Activated CD8-positive, alpha-beta T cell treated with anti-CD3 and anti-CD28 coated beads, Interleukin-2, amount 10 ng/mL, durations not matched to agents 7 days and 5 days (primary cell): ENCODE data around the gene TENT4A. TPM values are rescaled to one million over a fixed set of nuclear protein-coding genes. Genes with fewer than 3 reads are reported as not detected.

Experiments
- ATAC-seq: fragments of 150-1000 bp; cut with Tn5 transposase; one replicate; pipeline ENCODE4 v1.10.0; 2021; ENCODE audit warnings: moderate library complexity
- CTCF ChIA-PET: fragments of 350-600 bp; sonication (Branson Sonifier 250); formaldehyde crosslinking; loops from one replicate; lab custom pipeline; 2021; ENCODE audit warnings: antibody characterized with exemption; lab: Charles Lee
- POLR2A ChIA-PET: fragments of 350-600 bp; sonication (Branson Sonifier 250); formaldehyde crosslinking; loops from one replicate; lab custom pipeline; 2021; ENCODE audit warnings: antibody characterized with exemption; lab: Charles Lee
- DNase-seq: peaks from one replicate; pipeline ENCODE4 v3.0.0-alpha.2; 2020
- H3K27ac Mint-ChIP-seq: one replicate; pipeline ENCODE4 v1.8.0; 2021; ENCODE audit warnings: mild to moderate bottlenecking, mixed read lengths
- H3K27me3 Mint-ChIP-seq: one replicate; pipeline ENCODE4 v1.8.0; 2021; ENCODE audit warnings: low read depth, mixed read lengths
- H3K36me3 Mint-ChIP-seq: one replicate; pipeline ENCODE4 v1.8.0; 2021; ENCODE audit warnings: low read depth, mixed read lengths
- H3K4me1 Mint-ChIP-seq: one replicate; pipeline ENCODE4 v1.8.0; 2021; ENCODE audit warnings: low read depth, mixed read lengths
- H3K4me3 Mint-ChIP-seq: one replicate; pipeline ENCODE4 v1.8.0; 2021; ENCODE audit warnings: mild to moderate bottlenecking, mixed read lengths
- H3K9me3 Mint-ChIP-seq: one replicate; pipeline ENCODE4 v1.8.0; 2022; ENCODE audit warnings: mixed read lengths; ENCODE audit not compliant: insufficient read depth
- total RNA-seq, 2 experiments: library from RNA; stranded (reverse); gene quantifications; one replicate each; pipeline ENCODE4 v1.2.3, GENCODE V29; 2021

Gene TENT4A
- total RNA-seq, 2 experiments from 2014 or later: 43.1 to 45.5 TPM

GRCh38 chr5:6728011-6728794, 15.0 kb downstream of the TENT4A start:
- H3K4me1 Mint-ChIP-seq: peaks cover 82% of the 10 kb centered on the region
- no peak overlapping the region for H3K4me3 Mint-ChIP-seq
- ChIA-PET CTCF (interaction anchor here (1.2 to 2.0 kb wide), 3 partner anchors 10 to 17 kb away, joined by 3 to 8 read pairs (median 3); no protein-coding TSS in a partner anchor), POLR2A (interaction anchor here (0.9 kb wide), 1 partner anchor 15 kb away, joined by 3 read pairs; the partner anchor contains the start of gene TENT4A)
- no peak for DNase-seq
- no peaks in the 10 kb centered on the region for H3K9me3 Mint-ChIP-seq
- ATAC-seq: no peak
- H3K36me3 Mint-ChIP-seq: peaks cover 53% of the 10 kb centered on the region
- no peaks in the 10 kb centered on the region for H3K27me3 Mint-ChIP-seq
- peak overlapping the region; percentile 80 for H3K27ac Mint-ChIP-seq

- peaks cover 82% of the 10 kb centered on the region for H3K4me1 Mint-ChIP-seq
- H3K9me3 Mint-ChIP-seq: no peaks in the 10 kb centered on the region
- no peaks in the 10 kb centered on the region for H3K27me3 Mint-ChIP-seq
- peaks cover 53% of the 10 kb centered on the region for H3K36me3 Mint-ChIP-seq
- ChIA-PET CTCF (interaction anchor here (1.2 to 2.0 kb wide), 3 partner anchors 10 to 16 kb away, joined by 3 to 8 read pairs (median 3); no protein-coding TSS in a partner anchor), POLR2A (interaction anchor here (0.8 to 0.9 kb wide), 2 partner anchors 16 to 96 kb away, joined by 3 read pairs; partner anchors contain the start of genes NSUN2, SRD5A1 and TENT4A)
- H3K4me3 Mint-ChIP-seq: peak overlapping the region; percentile 34
- H3K27ac Mint-ChIP-seq: peak overlapping the region; percentile 82
- ATAC-seq: no peak
- no peak for DNase-seq
These were observed 15.6 kb downstream of the TENT4A start for GRCh38 chr5:6728795-6729183.

- no peaks in the 10 kb centered on the region for H3K27me3 Mint-ChIP-seq
- H3K9me3 Mint-ChIP-seq: no peaks in the 10 kb centered on the region
- DNase-seq: peak; percentile 62
- ChIA-PET CTCF (interaction anchor here (1.4 to 2.0 kb wide), 2 partner anchors 9 to 15 kb away, joined by 3 to 8 read pairs; no protein-coding TSS in a partner anchor), POLR2A (interaction anchor here (0.7 to 0.8 kb wide), 3 partner anchors 17 to 97 kb away, joined by 3 read pairs; partner anchors contain the start of genes NSUN2 and SRD5A1)
- ATAC-seq: peak; percentile 77
- peaks cover 82% of the 10 kb centered on the region for H3K4me1 Mint-ChIP-seq
- H3K36me3 Mint-ChIP-seq: peaks cover 44% of the 10 kb centered on the region
- H3K4me3 Mint-ChIP-seq: peak overlapping the region; percentile 34
- peak overlapping the region; percentile 82 for H3K27ac Mint-ChIP-seq
These were observed 16.4 kb downstream of the TENT4A start for GRCh38 chr5:6729386-6730310.

- DNase-seq (no peak), ATAC-seq (no peak)
- ChIA-PET POLR2A (interaction anchor here (0.8 kb wide), 1 partner anchor 97 kb away, joined by 3 read pairs; no protein-coding TSS in a partner anchor), CTCF (interaction anchor here (2.0 kb wide), 1 partner anchor 15 kb away, joined by 8 read pairs; no protein-coding TSS in a partner anchor)
- no peaks in the 10 kb centered on the region for H3K9me3 Mint-ChIP-seq
- H3K27me3 Mint-ChIP-seq: no peaks in the 10 kb centered on the region
- H3K4me3 Mint-ChIP-seq: no peak overlapping the region
- peaks cover 42% of the 10 kb centered on the region for H3K36me3 Mint-ChIP-seq
- H3K4me1 Mint-ChIP-seq: peaks cover 87% of the 10 kb centered on the region
- peak overlapping the region; percentile 15 for H3K27ac Mint-ChIP-seq
These were observed 17.2 kb downstream of the TENT4A start for GRCh38 chr5:6730407-6730806.

GRCh38 chr5:6730807-6731206, 17.6 kb downstream of the TENT4A start:
- POLR2A ChIA-PET: no interaction called here
- DNase-seq: no peak
- Mint-ChIP-seq H3K27ac (no peak overlapping the region), H3K4me1 (peaks cover 87% of the 10 kb centered on the region), H3K9me3 (no peaks in the 10 kb centered on the region), H3K27me3 (no peaks in the 10 kb centered on the region), H3K36me3 (peaks cover 41% of the 10 kb centered on the region), H3K4me3 (no peak overlapping the region)
- CTCF ChIA-PET: interaction anchor here (1.6 kb wide), 1 partner anchor 14 kb away, joined by 9 read pairs; no protein-coding TSS in a partner anchor
- no peak for ATAC-seq

GRCh38 chr5:6731465-6732237, 18.4 kb downstream of the TENT4A start:
- POLR2A ChIA-PET: no interaction called here
- Mint-ChIP-seq H3K36me3 (peaks cover 39% of the 10 kb centered on the region), H3K9me3 (no peaks in the 10 kb centered on the region), H3K4me1 (peaks cover 88% of the 10 kb centered on the region), H3K27me3 (no peaks in the 10 kb centered on the region), H3K27ac (no peak overlapping the region), H3K4me3 (no peak overlapping the region)
- CTCF ChIA-PET: interaction anchor here (1.6 kb wide), 1 partner anchor 13 kb away, joined by 9 read pairs; no protein-coding TSS in a partner anchor
- ATAC-seq: no peak
- no peak for DNase-seq

- H3K27ac Mint-ChIP-seq: no peak overlapping the region
- no peak overlapping the region for H3K4me3 Mint-ChIP-seq
- ATAC-seq (no peak), DNase-seq (no peak)
- H3K27me3 Mint-ChIP-seq: no peaks in the 10 kb centered on the region
- H3K36me3 Mint-ChIP-seq: peaks cover 45% of the 10 kb centered on the region
- ChIA-PET POLR2A (no interaction called here), CTCF (interaction anchor here (1.6 kb wide), 1 partner anchor 12 kb away, joined by 9 read pairs; no protein-coding TSS in a partner anchor)
- H3K4me1 Mint-ChIP-seq: peaks cover 87% of the 10 kb centered on the region
- H3K9me3 Mint-ChIP-seq: no peaks in the 10 kb centered on the region
These were observed 19.6 kb downstream of the TENT4A start for GRCh38 chr5:6732634-6733410.

- no peak overlapping the region for H3K27ac Mint-ChIP-seq
- H3K4me1 Mint-ChIP-seq: peaks cover 81% of the 10 kb centered on the region
- no peak for ATAC-seq
- ChIA-PET POLR2A (no interaction called here), CTCF (no interaction called here)
- H3K4me3 Mint-ChIP-seq: no peak overlapping the region
- H3K27me3 Mint-ChIP-seq: no peaks in the 10 kb centered on the region
- H3K36me3 Mint-ChIP-seq: peaks cover 47% of the 10 kb centered on the region
- H3K9me3 Mint-ChIP-seq: no peaks in the 10 kb centered on the region
- DNase-seq: no peak
These were observed 20.4 kb downstream of the TENT4A start for GRCh38 chr5:6733411-6734242.

- ChIA-PET CTCF (no interaction called here), POLR2A (no interaction called here)
- Mint-ChIP-seq H3K27ac (no peak overlapping the region), H3K4me1 (peaks cover 78% of the 10 kb centered on the region), H3K9me3 (no peaks in the 10 kb centered on the region), H3K4me3 (no peak overlapping the region), H3K36me3 (peaks cover 48% of the 10 kb centered on the region), H3K27me3 (no peaks in the 10 kb centered on the region)
- DNase-seq (no peak), ATAC-seq (no peak)
These were observed 21.0 kb downstream of the TENT4A start for GRCh38 chr5:6734243-6734700.
